WTC11 (cell line): ENCODE measurements around the gene ATG16L1.

Experiments
- CTCF ChIP-seq: fragments of 200-600 bp; IDR thresholded peaks from 2 replicates; pipeline ENCODE4 v1.8.0; 2022; ENCODE audit warnings: antibody characterized with exemption
- E2F1 ChIP-seq: sonication (generic); formaldehyde crosslinking; IDR thresholded peaks from 2 replicates; pipeline ENCODE4 v1.8.0; 2022; ENCODE audit warnings: mild to moderate bottlenecking, missing genetic modification reagents
- E2F4 ChIP-seq: sonication (generic); formaldehyde crosslinking; IDR thresholded peaks from 2 replicates; pipeline ENCODE4 v1.8.1; 2022; ENCODE audit warnings: low read depth, mild to moderate bottlenecking, moderate library complexity, missing genetic modification reagents, borderline replicate concordance
- FOXJ3 ChIP-seq: sonication (generic); formaldehyde crosslinking; IDR thresholded peaks from 2 replicates; pipeline ENCODE4 v1.9.0; 2021; ENCODE audit warnings: missing genetic modification reagents, mild to moderate bottlenecking, borderline replicate concordance
- IRF2 ChIP-seq: sonication (generic); formaldehyde crosslinking; IDR thresholded peaks from 2 replicates; pipeline ENCODE4 v1.8.0; 2022; ENCODE audit warnings: low read depth, missing genetic modification reagents, borderline replicate concordance
- MYBL2 ChIP-seq: sonication (generic); formaldehyde crosslinking; IDR thresholded peaks from 2 replicates; pipeline ENCODE4 v1.8.1; 2023; ENCODE audit warnings: mild to moderate bottlenecking, moderate library complexity, missing genetic modification reagents
- TCF7 ChIP-seq: sonication (generic); formaldehyde crosslinking; IDR thresholded peaks from 2 replicates; pipeline ENCODE4 v1.8.0; 2022; ENCODE audit warnings: mild to moderate bottlenecking, low read depth, missing genetic modification reagents, moderate library complexity
- TEAD4 ChIP-seq: sonication (generic); formaldehyde crosslinking; IDR thresholded peaks from 2 replicates; pipeline ENCODE4 v1.8.0; 2022; ENCODE audit warnings: mild to moderate bottlenecking, missing genetic modification reagents

- no peak for TF ChIP-seq FOXJ3 (CRISPR knock-in tag)
- no peak for TF ChIP-seq E2F1 (CRISPR knock-in tag)
- TF ChIP-seq CTCF = no peak
- no peak for TF ChIP-seq TCF7 (CRISPR knock-in tag)
- TF ChIP-seq IRF2 (CRISPR knock-in tag) = no peak
- no peak for TF ChIP-seq E2F4 (CRISPR knock-in tag)
- no peak for TF ChIP-seq TEAD4 (CRISPR knock-in tag)
- no peak for TF ChIP-seq MYBL2 (CRISPR knock-in tag)
These were observed 59.9 kb downstream of the ATG16L1 start for GRCh38 chr2:233311241-233311926.
